HFF-Myc (cell line): Measurements from ENCODE around the gene TM7SF3.

Experiments used
- DNase-seq: peaks from one replicate; pipeline ENCODE4 v3.0.0-alpha.2; 2011; ENCODE audit warnings: low read depth; ENCODE audit errors: extremely low read depth
- H3K4me3 ChIP-seq: replicated peaks from 2 replicates; pipeline ENCODE4 v1.5.1; 2011; ENCODE audit warnings: low read depth, mild to moderate bottlenecking, control low read depth, low read length
- TF ChIP-seq, protein P1 (sequence below): IDR thresholded peaks from 2 replicates; pipeline ENCODE4 v1.5.1; 2012; ENCODE audit warnings: mild to moderate bottlenecking, low read depth, low read length, control low read depth; ENCODE audit errors: missing control alignments

The TM7SF3 gene

DNA sequence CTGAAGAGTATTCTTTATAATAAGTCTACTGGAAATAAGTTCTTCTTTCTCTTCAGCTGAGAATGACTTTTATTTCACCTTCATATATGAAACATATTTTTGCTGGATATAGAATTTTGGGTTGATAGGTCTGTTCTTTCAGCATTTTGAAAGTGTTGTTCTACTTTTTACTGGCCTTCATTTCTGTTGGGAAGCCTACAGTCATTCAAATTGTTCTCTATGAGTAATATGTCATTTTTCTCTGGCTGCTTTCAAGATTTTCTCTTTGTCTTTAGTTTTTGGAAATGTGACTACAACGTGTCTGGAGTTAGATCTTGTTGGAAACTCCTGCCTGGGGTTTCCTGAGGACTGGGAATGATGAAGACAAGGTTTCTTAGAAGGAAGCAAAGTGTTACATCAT lies 65.9 kb downstream of the TM7SF3 start:
- DNase-seq, result no peak
- H3K4me3 ChIP-seq, result no peak overlapping the region
- TF ChIP-seq, protein P1, sequence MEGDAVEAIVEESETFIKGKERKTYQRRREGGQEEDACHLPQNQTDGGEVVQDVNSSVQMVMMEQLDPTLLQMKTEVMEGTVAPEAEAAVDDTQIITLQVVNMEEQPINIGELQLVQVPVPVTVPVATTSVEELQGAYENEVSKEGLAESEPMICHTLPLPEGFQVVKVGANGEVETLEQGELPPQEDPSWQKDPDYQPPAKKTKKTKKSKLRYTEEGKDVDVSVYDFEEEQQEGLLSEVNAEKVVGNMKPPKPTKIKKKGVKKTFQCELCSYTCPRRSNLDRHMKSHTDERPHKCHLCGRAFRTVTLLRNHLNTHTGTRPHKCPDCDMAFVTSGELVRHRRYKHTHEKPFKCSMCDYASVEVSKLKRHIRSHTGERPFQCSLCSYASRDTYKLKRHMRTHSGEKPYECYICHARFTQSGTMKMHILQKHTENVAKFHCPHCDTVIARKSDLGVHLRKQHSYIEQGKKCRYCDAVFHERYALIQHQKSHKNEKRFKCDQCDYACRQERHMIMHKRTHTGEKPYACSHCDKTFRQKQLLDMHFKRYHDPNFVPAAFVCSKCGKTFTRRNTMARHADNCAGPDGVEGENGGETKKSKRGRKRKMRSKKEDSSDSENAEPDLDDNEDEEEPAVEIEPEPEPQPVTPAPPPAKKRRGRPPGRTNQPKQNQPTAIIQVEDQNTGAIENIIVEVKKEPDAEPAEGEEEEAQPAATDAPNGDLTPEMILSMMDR, result no peak

DNA sequence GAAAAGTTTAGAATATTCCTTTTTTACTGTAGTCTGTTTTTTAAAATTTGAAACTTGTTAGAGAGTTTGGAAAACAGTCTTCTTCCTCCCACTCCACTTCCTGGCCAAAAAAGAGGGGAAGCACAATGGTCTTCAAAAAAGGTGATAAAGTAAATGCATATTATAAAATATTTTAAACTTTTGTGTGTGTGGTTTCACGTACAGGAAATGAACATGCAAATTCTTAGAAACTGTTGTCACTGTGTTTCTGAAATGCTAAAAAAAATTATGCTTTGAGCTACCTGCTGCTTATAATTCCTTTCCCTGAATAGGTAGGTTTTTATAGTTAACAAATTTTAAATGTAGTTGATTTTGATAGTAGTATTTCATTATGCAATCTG lies 73.0 kb downstream of the TM7SF3 start:
- H3K4me3 ChIP-seq, result no peak overlapping the region
- TF ChIP-seq, protein P1, result no peak
- no peak for DNase-seq

DNA sequence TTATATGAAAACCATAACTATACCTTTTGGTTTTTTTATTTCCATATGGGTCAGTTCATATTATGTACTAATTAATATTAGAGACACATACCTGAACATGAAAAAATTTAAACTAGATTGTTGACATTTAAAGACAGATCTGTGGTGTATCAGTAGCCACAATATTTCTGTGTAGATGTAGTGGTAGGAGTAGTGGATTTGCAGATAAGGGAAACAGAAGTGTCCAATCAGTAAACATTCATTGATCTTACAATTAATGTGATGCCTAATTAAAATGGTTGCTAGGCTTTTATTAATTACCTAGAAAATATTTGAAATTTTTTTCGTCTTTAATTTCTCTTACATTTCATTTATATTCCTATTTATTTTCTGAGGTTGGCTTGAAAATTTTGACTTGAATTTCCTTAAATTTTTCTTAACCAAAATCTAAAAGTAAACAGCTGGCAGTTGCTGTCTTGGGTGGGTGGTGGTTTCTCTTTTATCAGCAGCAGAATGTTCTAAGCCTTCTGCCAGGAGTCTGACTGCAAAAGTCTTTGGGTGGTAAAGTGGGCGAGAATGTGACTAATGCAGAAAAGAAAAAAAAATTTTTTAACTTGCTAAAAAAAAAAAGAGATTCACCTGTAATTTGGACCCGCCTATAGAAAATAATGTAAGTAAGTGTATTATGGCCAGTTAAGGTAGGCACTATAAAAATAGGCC lies 73.5 kb downstream of the TM7SF3 start:
- DNase-seq, result no peak
- peak overlapping the region; percentile 67 for H3K4me3 ChIP-seq
- TF ChIP-seq, protein P1, result no peak

DNA sequence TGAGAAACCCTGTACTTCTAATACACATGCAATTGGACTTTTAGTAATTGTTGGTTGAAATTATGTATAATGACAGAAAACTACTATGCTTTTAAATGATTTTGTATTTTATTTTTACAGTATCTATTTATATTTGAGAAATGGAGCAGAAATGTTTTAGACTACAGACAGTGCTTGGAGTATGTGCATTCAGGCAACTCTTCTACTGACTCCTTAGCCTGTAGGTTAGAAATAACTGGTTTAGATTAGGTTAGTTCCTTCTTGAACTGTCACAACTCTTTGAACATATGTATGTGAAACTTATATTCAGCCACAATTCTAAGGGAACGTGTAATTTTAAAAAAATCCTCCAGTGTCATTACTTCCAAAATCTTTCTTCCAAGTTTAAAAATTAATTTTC lies 74.2 kb downstream of the TM7SF3 start:
- DNase-seq, result no peak
- H3K4me3 ChIP-seq, result peak overlapping the region; percentile 67
- TF ChIP-seq, protein P1, result no peak

DNA sequence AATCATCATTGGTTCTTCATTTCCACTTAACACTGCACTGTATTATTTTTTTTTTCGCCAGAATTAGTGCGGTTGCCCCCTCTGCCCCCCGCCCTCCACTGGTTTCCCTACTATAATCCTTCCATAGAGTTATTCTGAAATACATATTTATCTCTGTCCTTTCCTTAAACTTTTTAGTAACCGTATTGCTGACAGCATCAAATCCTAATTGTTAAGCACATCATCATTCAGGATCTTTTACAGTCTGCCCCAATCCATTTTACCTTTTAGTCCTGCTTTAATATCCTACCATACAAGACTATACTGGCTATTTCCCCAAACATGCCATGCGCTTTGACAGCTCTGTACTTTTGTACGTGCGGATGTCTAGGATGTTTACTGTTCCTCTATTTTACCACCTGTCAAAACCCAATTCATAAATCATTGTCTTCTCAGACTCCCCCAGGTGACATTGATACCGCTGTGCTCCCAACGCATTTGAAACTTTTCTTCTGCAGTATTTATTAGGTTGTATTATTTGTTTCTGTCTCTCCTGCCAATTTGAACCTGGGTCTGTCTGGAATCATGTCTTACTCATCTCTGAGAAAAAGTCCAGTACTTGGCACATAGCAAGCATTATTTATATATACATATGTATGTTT lies 74.9 kb downstream of the TM7SF3 start:
- TF ChIP-seq, protein P1, result no peak
- H3K4me3 ChIP-seq, result peak overlapping the region; percentile 67
- no peak for DNase-seq

DNA sequence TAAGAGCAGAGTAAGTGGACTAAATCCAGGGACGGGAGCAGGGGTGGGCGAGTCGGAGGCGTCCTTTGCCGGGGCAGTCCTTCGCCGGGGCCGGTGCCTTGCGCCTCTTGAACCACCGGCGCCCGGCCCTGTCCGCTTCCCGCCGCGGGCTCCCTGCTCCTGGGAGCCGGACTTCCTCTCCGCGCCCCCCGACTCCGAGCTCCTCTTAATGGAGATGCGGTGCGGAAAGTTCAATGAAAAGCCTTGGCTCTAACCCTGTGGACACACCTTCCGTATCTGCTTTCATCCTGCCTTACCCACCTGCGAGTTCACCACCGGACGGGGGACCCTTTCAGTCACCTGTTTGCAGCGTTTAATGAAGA lies 75.5 kb downstream of the TM7SF3 start:
- TF ChIP-seq, protein P1, result no peak
- no peak for DNase-seq
- H3K4me3 ChIP-seq, result peak overlapping the region; percentile 67
